SIG-M5 treated with dmso at 0.1 percent for 504 hours (cell line): ENCODE results near the gene FANK1.
"Not testable (repeated sequence)": the region's sequence is repeated elsewhere in the genome, so short reads cannot be mapped to it uniquely, and the experiment has no call there.

ENCODE experiments used
- DNase-seq: peaks from one replicate; lab custom pipeline; 2025; ENCODE audit not compliant: unreplicated experiment; lab: John Stamatoyannopoulos, UW

FANK1 gene

GRCh38 chr10:125889441-125889840, 6.9 kb upstream of the FANK1 start:
- not testable (repeated sequence) for DNase-seq

- DNase-seq: not testable (repeated sequence)
Observed at GRCh38 chr10:125892402-125892801, 4.0 kb upstream of the FANK1 start.

GRCh38 chr10:125894176-125894575, 2.2 kb upstream of the FANK1 start:
- DNase-seq: not testable (repeated sequence)

- DNase-seq: peak; percentile 27
Observed at GRCh38 chr10:125895130-125896087, 955 bp upstream of the FANK1 start.

GRCh38 chr10:125897317-125897716, 953 bp downstream of the FANK1 start:
- not testable (repeated sequence) for DNase-seq

- DNase-seq: peak; percentile 5
Observed at GRCh38 chr10:125900963-125901362, 4.6 kb downstream of the FANK1 start.

GRCh38 chr10:125903135-125903640, 6.8 kb downstream of the FANK1 start:
- DNase-seq: not testable (repeated sequence)

GRCh38 chr10:125905069-125905994, 9.0 kb downstream of the FANK1 start:
- DNase-seq: not testable (repeated sequence)

- DNase-seq: peak; percentile 40
Observed at GRCh38 chr10:125907598-125907997, 11.2 kb downstream of the FANK1 start.

GRCh38 chr10:125908813-125909212, 12.4 kb downstream of the FANK1 start:
- DNase-seq: not testable (repeated sequence)

- not testable (repeated sequence) for DNase-seq
Observed at GRCh38 chr10:125909491-125909890, 13.1 kb downstream of the FANK1 start.

GRCh38 chr10:125911145-125911544, 14.8 kb downstream of the FANK1 start:
- DNase-seq: no peak

- DNase-seq: no peak
Observed at GRCh38 chr10:125911990-125912389, 15.6 kb downstream of the FANK1 start.

- DNase-seq: not testable (repeated sequence)
Observed at GRCh38 chr10:125913277-125913676, 16.9 kb downstream of the FANK1 start.

- no peak for DNase-seq
Observed at GRCh38 chr10:125916977-125917376, 20.6 kb downstream of the FANK1 start.

- not testable (repeated sequence) for DNase-seq
Observed at GRCh38 chr10:125917704-125918361, 21.5 kb downstream of the FANK1 start.

GRCh38 chr10:125921643-125922306, 25.4 kb downstream of the FANK1 start:
- not testable (repeated sequence) for DNase-seq

GRCh38 chr10:125925262-125925834, 29.0 kb downstream of the FANK1 start:
- DNase-seq: no peak

- DNase-seq: no peak
Observed at GRCh38 chr10:125926247-125926646, 29.9 kb downstream of the FANK1 start.

- not testable (repeated sequence) for DNase-seq
Observed at GRCh38 chr10:125927265-125927664, 30.9 kb downstream of the FANK1 start.
